Measurements from ENCODE around the gene DNAH2. TPM values are rescaled to one million over a fixed set of nuclear protein-coding genes. Genes with fewer than 3 reads are reported as not detected.

The DNAH2 gene
- total and polyA plus RNA-seq, 2 of the 8 experiments (the other 6 are each of a cell fraction or from before 2014, with no cell fraction given): 0.13 to 0.18 TPM

- no peak for TF ChIP-seq RAD21 (IDR thresholded peaks at IDR 0.05 in 1 of 2, conservative IDR thresholded peaks at IDR 0.05 in 1 of 2; ENCODE audit: low read depth in 2 of 2, low read length in 2 of 2)
- no peak for TF ChIP-seq SIRT6 (IDR thresholded peaks at IDR 0.05; ENCODE audit: low read length)
- TF ChIP-seq CHD2 (IDR thresholded peaks at IDR 0.05; ENCODE audit: low read length): no peak
- no peak for TF ChIP-seq EGR1 (IDR thresholded peaks at IDR 0.05; ENCODE audit: borderline replicate concordance, low read depth, low read length)
- peak; percentile 27 for TF ChIP-seq KDM4A (IDR thresholded peaks at IDR 0.05; ENCODE audit: low read depth, low read length, severe bottlenecking)
- no peak for TF ChIP-seq MAFK (IDR thresholded peaks at IDR 0.05; ENCODE audit: low read depth, low read length)
- TF ChIP-seq RFX5 (IDR thresholded peaks at IDR 0.05; ENCODE audit: borderline replicate concordance, low read depth, low read length): no peak
- no peak for TF ChIP-seq CHD7 (IDR thresholded peaks at IDR 0.05; ENCODE audit: insufficient replicate concordance, low read length)
- no peak for TF ChIP-seq YY1 (IDR thresholded peaks at IDR 0.05; ENCODE audit: low read depth, low read length)
- TF ChIP-seq SIX5 (IDR thresholded peaks at IDR 0.05; ENCODE audit: low read depth, low read length): no peak
- TF ChIP-seq TBP (IDR thresholded peaks at IDR 0.05; ENCODE audit: low read depth, low read length): no peak; the same call in 1 of the 2 replicates
Measured at GRCh38 chr17:7857713-7858521, 140.4 kb downstream of the DNAH2 start, which contains the start of gene CYB5D1 (continued).
